BLaER1 treated with 17β-estradiol and CSF1 and Interleukin-3, amounts not matched to agents 10 nM and 100 nM (cell line): Measurements from ENCODE around the gene PIGK.
"Not testable (repeated sequence)": the region's sequence is repeated elsewhere in the genome, so short reads cannot be mapped to it uniquely, and the experiment has no call there.

ENCODE experiments used
- H3K27ac ChIP-seq, 11 experiments: shearing (Covaris generic); formaldehyde crosslinking; 2 replicates each; pipeline ENCODE4 v1.8.1; 2022
- H3K27me3 ChIP-seq, 11 experiments: shearing (Covaris generic); formaldehyde crosslinking; 2 replicates each; pipeline ENCODE4 v1.8.1; 2022
- H3K36me3 ChIP-seq, 11 experiments: shearing (Covaris generic); formaldehyde crosslinking; 2 replicates each; pipeline ENCODE4 v1.8.1; 2022
- H3K4me1 ChIP-seq, 10 experiments: shearing (Covaris generic); formaldehyde crosslinking; 2 replicates each; pipeline ENCODE4 v1.8.1; 2022
- H3K4me2 ChIP-seq, 11 experiments: shearing (Covaris generic); formaldehyde crosslinking; 2 replicates each; pipeline ENCODE4 v1.8.1; 2022
- H3K4me3 ChIP-seq, 10 experiments: shearing (Covaris generic); formaldehyde crosslinking; 2 replicates each; pipeline ENCODE4 v1.8.1; 2022
- H3K9ac ChIP-seq, 11 experiments: shearing (Covaris generic); formaldehyde crosslinking; 2 replicates each; pipeline ENCODE4 v1.8.1; 2022
- H3K9me3 ChIP-seq, 11 experiments: shearing (Covaris generic); formaldehyde crosslinking; replicated peaks in 1 of 11; 2 replicates each; pipeline ENCODE4 v1.8.1; 2022
- H4K20me1 ChIP-seq, 11 experiments: shearing (Covaris generic); formaldehyde crosslinking; 2 replicates each; pipeline ENCODE4 v1.8.1; 2022
- Cebpa-rat ChIP-seq, 11 experiments: shearing (Covaris generic); IDR thresholded peaks; 2 replicates each; pipeline ENCODE4 v1.8.1; 2022

PIGK gene

GRCh38 chr1:77234943-77235342 lies 15.7 kb upstream of the PIGK start:
- no peak for TF ChIP-seq Cebpa-rat (IDR thresholded peaks at IDR 0.05)
- H3K27me3 ChIP-seq: no peaks in the 10 kb centered on the region
- no peak overlapping the region for H3K9ac ChIP-seq
- H3K4me2 ChIP-seq: no peak overlapping the region
- no peak overlapping the region for H3K4me3 ChIP-seq
- peaks cover 12 to 27% (median 22%) of the 10 kb centered on the region in 11 experiments; a peak in 21 of 22 replicates for H3K9me3 ChIP-seq
- H4K20me1 ChIP-seq: no peaks in the 10 kb centered on the region
- H3K27ac ChIP-seq: no peak overlapping the region
- peaks cover 0 to 23% (median 14%) of the 10 kb centered on the region in 10 experiments; a peak in 15 of 20 replicates for H3K4me1 ChIP-seq
- H3K36me3 ChIP-seq: no peaks in the 10 kb centered on the region

DNA sequence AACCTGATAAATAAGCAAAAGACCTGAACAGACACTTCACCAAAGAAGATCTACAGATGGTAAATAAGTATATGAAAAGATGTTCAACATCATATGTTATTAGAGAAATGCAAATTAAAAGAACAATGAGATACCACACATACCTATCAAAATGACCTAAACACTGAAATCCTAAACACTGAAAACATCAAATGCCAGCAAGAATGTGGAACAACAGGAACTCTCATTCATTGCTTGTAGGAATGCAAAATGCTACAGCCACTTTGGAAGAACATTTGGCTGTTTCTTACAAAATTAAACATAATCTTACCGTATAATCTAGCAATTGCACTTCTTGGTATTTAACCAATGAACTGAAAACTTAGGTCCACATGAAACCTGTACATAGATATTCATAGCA lies 14.9 kb upstream of the PIGK start:
- peaks cover 12 to 27% (median 22%) of the 10 kb centered on the region in 11 experiments; a peak in 21 of 22 replicates for H3K9me3 ChIP-seq
- peaks cover 0 to 14% (median 10%) of the 10 kb centered on the region in 10 experiments; a peak in 15 of 20 replicates for H3K4me1 ChIP-seq

GRCh38 chr1:77232829-77233228 lies 13.6 kb upstream of the PIGK start:
- H3K9me3 ChIP-seq: peaks cover 12 to 27% (median 22%) of the 10 kb centered on the region in 11 experiments; a peak in 21 of 22 replicates
- no peak for TF ChIP-seq Cebpa-rat (IDR thresholded peaks at IDR 0.05)
- H3K27me3 ChIP-seq: no peaks in the 10 kb centered on the region
- H4K20me1 ChIP-seq: no peaks in the 10 kb centered on the region
- no peak overlapping the region for H3K4me2 ChIP-seq
- H3K36me3 ChIP-seq: no peaks in the 10 kb centered on the region
- H3K4me1 ChIP-seq: peaks cover 0 to 2% (median 0%) of the 10 kb centered on the region in 10 experiments; a peak in 8 of 20 replicates
- no peak overlapping the region for H3K9ac ChIP-seq
- no peak overlapping the region for H3K27ac ChIP-seq
- no peak overlapping the region for H3K4me3 ChIP-seq

More for the DNA sequence above, 14.9 kb upstream of the PIGK start:
- no peak for TF ChIP-seq Cebpa-rat (IDR thresholded peaks at IDR 0.05)
- H3K9ac ChIP-seq: no peak overlapping the region
- no peak overlapping the region for H3K4me2 ChIP-seq
- H4K20me1 ChIP-seq: no peaks in the 10 kb centered on the region
- H3K4me3 ChIP-seq: no peak overlapping the region
- no peaks in the 10 kb centered on the region for H3K36me3 ChIP-seq
- H3K27ac ChIP-seq: no peak overlapping the region
- H3K27me3 ChIP-seq: no peaks in the 10 kb centered on the region

DNA sequence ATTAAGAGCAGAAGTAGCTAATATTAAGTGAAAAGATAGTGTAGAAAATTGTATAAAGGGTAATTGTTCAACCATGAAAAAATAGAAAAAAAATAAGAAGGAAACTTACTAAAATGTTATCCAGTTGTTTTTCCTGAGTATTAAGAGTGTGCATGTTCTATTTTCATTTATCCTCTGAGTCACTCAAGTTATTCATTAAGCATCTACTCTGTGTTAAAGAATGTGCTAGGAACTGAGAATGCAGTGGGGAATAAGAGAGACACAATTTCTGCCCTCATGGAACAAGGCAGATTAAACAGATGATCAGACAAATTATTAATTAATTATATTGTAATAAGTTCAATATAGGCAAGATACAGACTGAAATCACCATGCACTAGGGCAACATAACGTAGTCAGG lies 10.8 kb upstream of the PIGK start:
- TF ChIP-seq Cebpa-rat (IDR thresholded peaks at IDR 0.05): no peak
- Histone ChIP-seq H3K4me2 (no peak overlapping the region), H3K27me3 (no peaks in the 10 kb centered on the region), H3K9ac (no peak overlapping the region), H3K4me3 (no peak overlapping the region), H3K27ac (no peak overlapping the region), H3K36me3 (no peaks in the 10 kb centered on the region), H4K20me1 (no peaks in the 10 kb centered on the region), H3K4me1 (0 out of 20 replicates have a peak, but pooled peaks cover 0 to 5% (median 0%) of the 10 kb centered on the region in 10 experiments), H3K9me3 (peaks cover 12 to 17% (median 13%) of the 10 kb centered on the region in 11 experiments; a peak in 20 of 22 replicates)

DNA sequence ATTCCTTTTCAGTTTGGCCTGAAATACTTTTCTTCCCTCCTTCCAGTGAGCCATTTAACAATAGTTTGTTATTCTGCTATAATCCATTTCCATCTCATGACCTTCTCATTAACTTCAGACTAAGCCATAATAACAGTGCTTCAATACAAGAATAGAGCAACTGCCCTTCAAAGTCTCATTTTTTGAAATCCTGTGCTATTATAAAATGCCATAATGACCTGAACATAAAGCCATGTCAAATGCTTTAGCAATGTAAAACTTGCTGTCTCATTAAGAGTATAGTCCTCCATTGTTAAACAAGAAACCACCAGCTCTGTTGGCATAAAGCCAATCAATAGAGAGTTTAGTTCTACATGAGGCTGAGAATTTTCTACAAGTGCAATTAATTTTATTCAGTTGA lies 9.6 kb upstream of the PIGK start:
- Histone ChIP-seq H3K4me1 (0 out of 20 replicates have a peak, but pooled peaks cover 0 to 5% (median 0%) of the 10 kb centered on the region in 10 experiments), H3K4me2 (no peak overlapping the region), H3K9ac (no peak overlapping the region), H3K9me3 (peaks cover 12 to 16% (median 13%) of the 10 kb centered on the region in 11 experiments; a peak in 20 of 22 replicates), H3K36me3 (no peaks in the 10 kb centered on the region), H4K20me1 (no peaks in the 10 kb centered on the region), H3K4me3 (no peak overlapping the region), H3K27ac (no peak overlapping the region), H3K27me3 (no peaks in the 10 kb centered on the region)
- TF ChIP-seq Cebpa-rat (IDR thresholded peaks at IDR 0.05): no peak

GRCh38 chr1:77227381-77227780 lies 8.2 kb upstream of the PIGK start:
- Histone ChIP-seq H3K4me1 (0 out of 20 replicates have a peak, but pooled peaks cover 0 to 5% (median 0%) of the 10 kb centered on the region in 10 experiments), H3K4me3 (no peak overlapping the region), H3K27ac (no peak overlapping the region), H4K20me1 (no peaks in the 10 kb centered on the region), H3K4me2 (no peak overlapping the region), H3K36me3 (no peaks in the 10 kb centered on the region), H3K9me3 (peaks cover under 1 to 3% (median 1%) of the 10 kb centered on the region in 11 experiments; a peak in 13 of 22 replicates), H3K27me3 (no peaks in the 10 kb centered on the region), H3K9ac (no peak overlapping the region)
- TF ChIP-seq Cebpa-rat (IDR thresholded peaks at IDR 0.05): no peak

DNA sequence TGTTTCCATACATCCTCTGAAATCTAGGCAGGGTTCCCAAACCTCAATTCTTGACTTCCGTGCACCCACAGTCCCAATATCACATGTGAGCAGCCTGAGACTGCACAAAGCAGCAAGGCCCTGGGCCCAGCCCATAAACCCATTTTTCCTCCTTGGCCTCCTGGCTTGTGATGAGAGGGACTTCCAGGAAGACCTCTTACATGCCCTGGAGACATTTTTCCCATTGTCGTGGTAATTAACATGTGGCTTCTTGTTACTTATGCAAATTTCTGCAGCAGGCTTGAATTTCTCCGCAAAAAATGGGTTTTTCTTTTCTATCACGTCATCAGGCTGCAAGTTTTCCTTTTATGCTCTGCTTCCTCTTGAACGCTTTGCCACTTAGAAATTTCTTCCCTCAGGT lies 3.3 kb upstream of the PIGK start:
- no peak overlapping the region for H3K4me2 ChIP-seq
- peaks cover 0 to 10% (median 0%) of the 10 kb centered on the region in 11 experiments; a peak in 2 of 22 replicates for H3K36me3 ChIP-seq
- no peaks in the 10 kb centered on the region for H3K27me3 ChIP-seq
- H3K27ac ChIP-seq: no peak overlapping the region
- H3K4me3 ChIP-seq: no peak overlapping the region
- no peak for TF ChIP-seq Cebpa-rat (IDR thresholded peaks at IDR 0.05)
- H4K20me1 ChIP-seq: no peaks in the 10 kb centered on the region
- peaks cover 0 to 6% (median 0%) of the 10 kb centered on the region in 11 experiments; a peak in 4 of 22 replicates for H3K9me3 ChIP-seq
- no peak overlapping the region for H3K9ac ChIP-seq
- peaks cover 5 to 19% (median 14%) of the 10 kb centered on the region in 10 experiments; a peak in 18 of 20 replicates for H3K4me1 ChIP-seq

DNA sequence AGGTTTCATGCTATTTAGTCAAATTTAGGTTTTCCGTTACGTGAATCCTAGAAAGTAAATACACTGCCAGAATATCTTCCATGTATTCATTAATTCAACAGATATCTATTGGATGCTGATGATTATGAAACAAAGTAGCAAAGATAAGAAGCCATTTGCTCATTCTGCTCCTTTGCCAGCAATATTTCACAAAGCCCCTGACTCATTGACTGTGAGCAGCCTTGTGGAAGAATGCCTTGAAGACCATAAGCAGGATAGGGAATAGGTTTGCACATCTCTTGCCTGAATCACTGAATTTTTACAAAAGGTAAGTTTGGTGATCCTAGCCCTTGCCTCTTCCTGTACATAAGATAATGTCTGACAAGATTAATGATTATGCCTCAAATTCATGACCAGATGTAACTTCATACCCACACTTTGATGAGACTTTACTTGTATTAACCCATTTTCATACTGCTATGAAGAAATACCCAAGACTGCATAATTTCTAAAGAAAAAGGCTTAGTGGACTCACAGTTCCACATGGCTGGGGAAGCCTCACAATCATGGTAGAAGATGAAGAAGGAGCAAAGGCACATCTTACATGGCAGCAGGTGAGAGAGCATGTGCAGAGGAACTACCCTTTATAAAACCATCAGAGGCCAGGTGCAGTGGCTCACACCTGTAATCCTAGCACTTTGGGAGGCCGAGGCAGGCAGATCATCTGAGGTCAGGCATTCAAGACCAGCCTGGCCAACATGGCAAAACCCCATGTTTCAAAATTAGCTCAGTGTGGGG lies 1.6 kb upstream of the PIGK start:
- Histone ChIP-seq H3K4me1 (peaks cover 5 to 19% (median 13%) of the 10 kb centered on the region in 10 experiments; a peak in 18 of 20 replicates), H3K4me2 (peak overlapping the region in 2 of 11 experiments; percentile 77 to 84; a peak in 2 of 22 replicates), H3K9ac (no peak overlapping the region), H3K4me3 (no peak overlapping the region), H3K9me3 (peaks cover 0 to 6% (median 0%) of the 10 kb centered on the region in 11 experiments; a peak in 4 of 22 replicates), H3K27me3 (no peaks in the 10 kb centered on the region), H3K27ac (no peak overlapping the region), H3K36me3 (peaks cover 0 to 10% (median 0%) of the 10 kb centered on the region in 11 experiments; a peak in 2 of 22 replicates), H4K20me1 (no peaks in the 10 kb centered on the region)
- no peak for TF ChIP-seq Cebpa-rat (IDR thresholded peaks at IDR 0.05)

- no peak for TF ChIP-seq Cebpa-rat (IDR thresholded peaks at IDR 0.05)
- H3K4me1 ChIP-seq: peaks cover 5 to 19% (median 13%) of the 10 kb centered on the region in 10 experiments; a peak in 18 of 20 replicates
- H3K9me3 ChIP-seq: peaks cover 0 to 6% (median 0%) of the 10 kb centered on the region in 11 experiments; a peak in 4 of 22 replicates
- no peaks in the 10 kb centered on the region for H4K20me1 ChIP-seq
- peak overlapping the region; percentile 68 to 83 (median 80) for H3K9ac ChIP-seq
- peak overlapping the region in 10 of 11 experiments; percentile 47 to 80 (median 71); a peak in 21 of 22 replicates for H3K27ac ChIP-seq
- no peaks in the 10 kb centered on the region for H3K27me3 ChIP-seq
- peaks cover 0 to 10% (median 0%) of the 10 kb centered on the region in 11 experiments; a peak in 2 of 22 replicates for H3K36me3 ChIP-seq
- H3K4me2 ChIP-seq: peak overlapping the region; percentile 64 to 88 (median 77)
- H3K4me3 ChIP-seq: peak overlapping the region; percentile 65 to 92 (median 80)
Measured at GRCh38 chr1:77218477-77219165, 609 bp downstream of the PIGK start.

DNA sequence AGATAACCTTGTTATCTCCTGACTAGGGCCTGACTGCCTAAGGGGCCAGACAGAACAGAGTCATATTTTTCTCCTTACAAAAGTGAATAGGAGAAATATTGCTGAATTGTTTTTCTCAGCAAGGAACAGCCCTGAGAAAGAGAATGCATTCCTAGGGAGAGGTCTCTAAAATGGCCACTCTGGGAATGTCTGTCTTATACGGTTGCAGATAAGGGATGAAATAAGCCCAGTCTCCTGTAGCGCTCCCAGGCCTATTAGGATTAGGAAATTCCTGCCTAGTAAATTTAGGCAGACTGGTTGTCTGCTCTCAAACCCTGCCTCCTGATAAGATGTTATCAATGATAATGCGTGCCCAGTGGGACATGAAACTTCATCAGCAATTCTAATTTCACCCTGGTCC lies 15.2 kb downstream of the PIGK start:
- not testable (repeated sequence) for H3K27ac ChIP-seq, H3K4me1 ChIP-seq, H3K27me3 ChIP-seq, H3K4me3 ChIP-seq, H3K4me2 ChIP-seq, H4K20me1 ChIP-seq, H3K9ac ChIP-seq
- peaks cover 11 to 36% (median 26%) of the 10 kb centered on the region in 11 experiments for H3K9me3 ChIP-seq
- peaks cover 0 to 19% (median 5%) of the 10 kb centered on the region in 11 experiments; a peak in 9 of 22 replicates for H3K36me3 ChIP-seq
